Peyer's patch (tissue), 4 donors: Measurements from ENCODE around the gene PYM1.

ENCODE experiments used
- CTCF ChIP-seq, 6 experiments: fragments of 450-650 bp in 4 of 6; fragments of 200-600 bp in 2 of 6; sonication (generic) in 1 of 6; IDR thresholded peaks; one replicate each; pipeline ENCODE4 v1.5.1; 2017 to 2019; ENCODE audit warnings: antibody characterized with exemption in 6 of 6, mild to moderate bottlenecking in 3 of 6, moderate library complexity in 1 of 6
- POLR2A ChIP-seq, 2 donors: fragments of 450-650 bp; IDR thresholded peaks; one replicate each; pipeline ENCODE4 v1.5.1; 2017; ENCODE audit warnings: antibody characterized with exemption in 2 of 2, mild to moderate bottlenecking in 2 of 2, moderate library complexity in 2 of 2

- TF ChIP-seq CTCF (IDR thresholded peaks at IDR 0.05) (no peak), POLR2A (IDR thresholded peaks at IDR 0.05) (peak; percentile 37 to 64)
Observed at GRCh38 chr12:55966408-55967281, 39.0 kb upstream of the PYM1 start, which contains the start of gene CDK2.
